GM12878 (cell line): Measurements from ENCODE around the gene TIAM1. TPM values are rescaled to one million over a fixed set of nuclear protein-coding genes. Genes with fewer than 3 reads are reported as not detected.
A peak's percentile ranks its signal among the peaks of the same experiment; 100 is the strongest.

Source experiments
- ATAC-seq: fragments of 200-7000 bp; cut with Tn5 transposase; 3 replicates; pipeline ENCODE4 v1.9.1; 2020; ENCODE audit warnings: mild to moderate bottlenecking, moderate library complexity
- BruUV-seq: library from RNA; stranded (reverse); fragments of 400-500 nt; replicated peaks from 2 replicates; lab custom pipeline; 2021; lab: Mats Ljungman, UMichigan
- CTCF ChIA-PET: fragments of 300-600 bp; sonication (Branson Sonifier 250); formaldehyde crosslinking; extraction: SDS; loops from one replicate; lab custom pipeline; 2021; ENCODE audit warnings: inconsistent platforms; lab: Yijun Ruan, JAX
- POLR2A ChIA-PET: fragments of 350-600 bp; formaldehyde crosslinking; extraction: SDS; loops from one replicate; lab custom pipeline; 2021; ENCODE audit warnings: inconsistent platforms; lab: Charles Lee
- RAD21 ChIA-PET: fragments of 300-600 bp; sonication (Branson Sonifier 250); formaldehyde crosslinking; loops from one replicate; lab custom pipeline; 2023; ENCODE audit warnings: antibody characterized with exemption; ENCODE audit not compliant: unreplicated experiment; lab: Charles Lee
- SMC1A ChIA-PET: fragments of 300-600 bp; sonication (Branson Sonifier 250); formaldehyde crosslinking; loops from one replicate; lab custom pipeline; 2023; ENCODE audit not compliant: unreplicated experiment, uncharacterized antibody; lab: Charles Lee
- DNase-seq: peaks from one replicate; pipeline ENCODE4 v3.0.0-alpha.2; 2011; ENCODE audit warnings: low read depth, low spot score
- FAIRE-seq: peaks from 3 replicates; lab custom pipeline; 2011; peaks lifted over from hg19 to GRCh38; lab: Jason Lieb, UNC
- H2AFZ ChIP-seq: 2 replicates; pipeline ENCODE4 v1.6.0; 2011; ENCODE audit warnings: low read depth, low read length, control low read depth; ENCODE audit not compliant: control insufficient read depth
- H3K27ac ChIP-seq: 2 replicates; pipeline ENCODE4 v1.5.1; 2011; ENCODE audit warnings: control low read depth; ENCODE audit not compliant: control insufficient read depth, insufficient read depth
- H3K27me3 ChIP-seq, 2 experiments: replicated peaks in 1 of 2; 2 replicates each; pipeline versions ENCODE4 v1.6.0 to v1.6.1; 2011; ENCODE audit warnings: low read length in 1 of 2; ENCODE audit not compliant: control insufficient read depth in 2 of 2, insufficient read depth in 2 of 2
- H3K36me3 ChIP-seq, 2 experiments: 2 replicates each; pipeline ENCODE4 v1.5.1; 2011; ENCODE audit warnings: low read length in 1 of 2; ENCODE audit not compliant: control insufficient read depth in 2 of 2, insufficient read depth in 2 of 2
- H3K4me1 ChIP-seq: 2 replicates; pipeline ENCODE4 v1.6.1; 2011; ENCODE audit warnings: mild to moderate bottlenecking, low read length, moderate library complexity, mixed read lengths; ENCODE audit not compliant: control insufficient read depth, insufficient read depth
- H3K4me2 ChIP-seq: 2 replicates; pipeline ENCODE4 v1.6.0; 2011; ENCODE audit warnings: control low read depth; ENCODE audit not compliant: control insufficient read depth, insufficient read depth
- H3K4me3 ChIP-seq: fragments of 200-600 bp; sonication (generic); 2 replicates; pipeline ENCODE4 v1.5.1; 2016
- H3K79me2 ChIP-seq: 2 replicates; pipeline ENCODE4 v1.6.0; 2011; ENCODE audit warnings: low read length; ENCODE audit not compliant: control insufficient read depth, insufficient read depth
- H3K9ac ChIP-seq: 2 replicates; pipeline ENCODE4 v1.8.0; 2011; ENCODE audit warnings: low read length, control low read depth, mixed read lengths; ENCODE audit not compliant: control insufficient read depth, insufficient read depth
- H3K9me3 ChIP-seq: replicated peaks from 3 replicates; pipeline ENCODE4 v1.5.1; 2011; ENCODE audit warnings: mild to moderate bottlenecking, low read length; ENCODE audit not compliant: control insufficient read depth, insufficient read depth
- H4K20me1 ChIP-seq: 2 replicates; pipeline ENCODE4 v1.6.0; 2011; ENCODE audit not compliant: control insufficient read depth, insufficient read depth
- CUX1 ChIP-seq: IDR thresholded peaks from 2 replicates; pipeline ENCODE4 v1.6.1; 2012; ENCODE audit warnings: improper control_type of control experiment, low read depth, low read length; ENCODE audit not compliant: insufficient replicate concordance
- IKZF2 ChIP-seq, 2 experiments: fragments of 450-650 bp; IDR thresholded peaks; 2 replicates each; pipeline ENCODE4 v1.6.1; 2017; ENCODE audit warnings: mild to moderate bottlenecking in 2 of 2, moderate library complexity in 2 of 2
- WGBS: methylation state at CpG from one replicate; pipeline ENCODE4 v1.1.6; 2016; ENCODE audit warnings: low lambda C conversion rate; ENCODE audit not compliant: insufficient replicate concordance, insufficient coverage; ENCODE audit errors: missing lambda C conversion rate; 5-methylcytosine and 5-hydroxymethylcytosine counted together
- in situ Hi-C: fragments of 300-500 bp; cut with MboI; formaldehyde crosslinking; loops from 9 replicates; pipeline ENCODE4 v1.14.3; 2018; ENCODE audit warnings: mixed read lengths
- intact Hi-C: fragments of 100-400 bp; cut with micrococcal nuclease; formaldehyde crosslinking; loops from one replicate; pipeline ENCODE4 v1.14.2; 2022; ENCODE audit not compliant: unreplicated experiment
- polyA plus RNA-seq, 11 experiments: library from polyadenylated mRNA; depleted of rRNA in 4 of 11; unstranded in 6 of 11; stranded (reverse) in 5 of 11; fragments of >200 nt; fragmentation: Nextera tagmentation in 4 of 11; fragmentation: Illumina TruSeq in 1 of 11; extraction: Ambion mirVana in 4 of 11; extraction: Trizol in 1 of 11; gene quantifications; 1 replicate in 1 of 11; 2 replicates in 10 of 11; pipeline versions ENCODE4 v1.2.1 to v1.2.3, GENCODE V29; 2011 to 2016; ENCODE audit warnings: inconsistent platforms in 2 of 11, missing spikeins in 2 of 11, low read depth in 1 of 11
- total RNA-seq, 4 experiments: library from RNA; depleted of rRNA in 3 of 4; stranded (reverse); fragments of >200 nt in 3 of 4; fragmentation: Illumina TruSeq in 1 of 4; extraction: Trizol in 1 of 4; gene quantifications; 2 replicates each; pipeline versions ENCODE4 v1.2.1 to v1.2.3, GENCODE V29; 2013 to 2021

The TIAM1 gene
- total and polyA plus RNA-seq, 10 of the 15 experiments (the other 5 are each of a cell fraction or from before 2014, with no cell fraction given) = 0.31 to 35.9 (median 0.78) TPM

DNA sequence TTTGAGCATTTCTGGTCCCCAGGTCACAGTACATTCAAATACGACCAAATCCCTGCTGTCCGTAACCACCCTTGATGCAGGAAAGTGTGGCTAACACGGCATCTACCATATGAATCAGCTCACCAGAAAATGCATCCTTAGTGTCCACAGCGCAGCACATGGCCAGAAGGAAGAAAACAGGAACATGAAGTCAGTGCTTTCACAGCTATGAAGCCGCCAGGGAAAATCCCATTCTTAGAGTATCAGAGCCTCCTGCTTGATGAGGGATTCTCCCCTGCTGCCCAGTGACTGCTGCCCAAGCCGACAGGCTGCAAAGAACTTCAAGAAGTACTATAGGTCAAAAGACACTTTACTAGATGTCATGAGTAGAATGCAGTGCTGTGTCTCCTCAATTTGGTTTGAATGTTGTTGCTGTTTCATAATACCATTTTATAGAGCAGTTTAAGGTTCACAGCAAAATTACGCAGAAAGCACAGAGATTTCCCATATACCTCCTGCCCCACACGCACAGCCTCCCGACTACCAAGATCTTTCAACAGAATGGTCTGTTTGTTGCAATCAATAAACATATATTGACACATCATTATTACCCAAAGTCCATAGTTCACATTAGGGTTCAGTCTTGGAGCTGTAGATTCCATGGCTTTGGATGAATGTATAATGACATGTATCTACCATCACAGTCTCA lies 14.5 kb downstream of the TIAM1 start:
- ATAC-seq (no peak), DNase-seq (no peak), FAIRE-seq (no peak)
- Histone ChIP-seq H2AFZ (no peak overlapping the region), H3K79me2 (no peaks in the 10 kb centered on the region), H3K9me3 (no peaks in the 10 kb centered on the region; the same call in 2 of the 3 replicates), H4K20me1 (no peaks in the 10 kb centered on the region), H3K9ac (no peak overlapping the region), H3K4me1 (peaks cover 3% of the 10 kb centered on the region; the same call in 1 of the 2 replicates), H3K4me2 (no peak overlapping the region), H3K27me3 (no peaks in the 10 kb centered on the region), H3K4me3 (no peak overlapping the region), H3K27ac (no peak overlapping the region), H3K36me3 (no peaks in the 10 kb centered on the region)
- BruUV-seq = no TSS peak
- RAD21 ChIA-PET = interaction anchor here (1.4 kb wide), 1 partner anchor 13 kb away, joined by 7 read pairs; no protein-coding TSS in a partner anchor
- in situ Hi-C loops (no loop called here), intact Hi-C loops (loop anchor here (5.0 kb wide), 1 partner anchor 42 kb away; no protein-coding TSS in a partner anchor)
- 60% methylated on average over 9 of the region's 9 CpGs for WGBS
- POLR2A ChIA-PET = interaction anchor here (3.6 kb wide), 1 partner anchor 13 kb away, joined by 17 read pairs; no protein-coding TSS in a partner anchor
- SMC1A ChIA-PET = no interaction called here
- TF ChIP-seq CUX1 (no peak), IKZF2 (IDR thresholded peaks at IDR 0.05) (0 out of 4 replicates have a peak, but pooled peaks of 1 of the 2 experiments have one; percentile 9)
- CTCF ChIA-PET = interaction anchor here (0.5 kb wide), 1 partner anchor 606 kb away, joined by 3 read pairs; no protein-coding TSS in a partner anchor
